GM13977 (cell line): ENCODE results near the gene REEP3.

Source experiments
- DNase-seq: peaks from one replicate; pipeline ENCODE4 v3.0.0; 2012; ENCODE audit warnings: low spot score
- CTCF ChIP-seq: IDR thresholded peaks from 2 replicates; pipeline ENCODE4 v1.5.1; 2012; ENCODE audit warnings: mild to moderate bottlenecking, control low read depth; ENCODE audit not compliant: insufficient read depth; ENCODE audit errors: extremely low read depth, missing control alignments
- in situ Hi-C: fragments of 300-500 bp; cut with MboI; formaldehyde crosslinking; loops from one replicate; pipeline ENCODE4 v1.12.0; 2022; ENCODE audit warnings: low sequenced_read_pairs, low pct_unique_long_range_greater_than_20kb, mixed read lengths, inconsistent platforms; ENCODE audit not compliant: unreplicated experiment

Gene REEP3

DNA sequence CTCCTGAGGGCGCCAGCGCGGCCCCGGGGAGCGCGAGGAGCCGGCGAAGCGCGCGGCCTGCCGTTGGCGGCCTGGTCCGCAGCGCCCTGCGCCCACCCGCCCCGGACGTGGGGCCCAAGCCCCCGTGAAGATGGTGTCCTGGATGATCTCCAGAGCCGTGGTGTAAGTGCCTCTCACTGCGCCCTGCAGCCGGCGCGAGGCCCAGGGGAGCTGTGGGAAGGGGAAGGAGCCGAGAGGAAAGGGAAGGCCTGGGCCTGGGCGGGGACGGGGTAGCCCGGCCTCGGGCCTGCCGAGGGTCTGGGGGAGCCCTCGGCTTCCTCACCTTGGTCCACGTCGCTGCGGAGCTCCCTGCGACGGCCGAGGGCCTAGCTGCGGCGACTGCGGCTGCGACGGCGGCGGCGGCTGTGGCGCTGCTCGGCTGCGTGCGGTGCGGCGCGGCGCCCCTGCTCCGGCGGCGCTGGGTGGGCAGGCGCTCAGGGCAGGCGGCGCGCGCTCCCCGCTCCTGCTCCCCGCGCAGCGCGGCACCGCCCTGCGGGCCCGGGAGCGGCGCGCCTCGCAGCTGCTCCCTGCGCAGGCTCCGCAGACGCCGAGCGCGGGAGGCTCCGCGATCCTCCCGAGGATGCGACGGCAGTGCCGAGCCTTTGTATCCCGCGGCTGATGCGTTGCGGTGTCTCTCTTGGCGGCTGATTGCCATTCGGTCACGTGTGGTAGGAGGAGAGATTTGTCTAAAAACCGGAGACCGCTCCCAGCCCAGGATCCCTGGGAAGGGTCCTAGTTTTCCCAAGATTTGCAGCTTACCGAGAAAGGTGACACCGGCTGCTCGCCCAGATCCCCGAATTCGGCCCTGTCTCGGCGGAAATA lies 445 bp downstream of the REEP3 start:
- in situ Hi-C loops: no loop called here
- DNase-seq: peak; percentile 84
- no peak for TF ChIP-seq CTCF

DNA sequence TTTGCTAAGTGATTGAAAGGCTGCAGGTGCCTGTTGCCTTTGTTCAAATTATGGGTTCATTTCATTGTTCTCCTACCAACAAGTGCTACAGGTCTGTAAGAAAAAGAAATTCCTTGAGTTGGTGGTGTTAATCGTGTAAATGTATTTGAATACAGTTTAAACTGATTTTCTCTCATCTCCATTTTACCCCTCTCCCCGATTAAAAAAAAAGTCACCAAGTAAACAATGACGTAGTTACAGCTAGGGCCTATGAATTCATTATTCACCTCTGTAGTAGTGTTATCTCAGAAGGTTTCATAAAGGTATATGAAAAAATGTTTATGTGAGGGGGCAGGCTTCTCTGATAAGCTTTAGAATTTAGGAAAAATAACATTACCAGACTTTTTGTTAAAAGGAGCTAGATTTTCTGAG lies 1.1 kb downstream of the REEP3 start:
- no peak for TF ChIP-seq CTCF
- DNase-seq: peak; percentile 49
- in situ Hi-C loops: no loop called here

DNA sequence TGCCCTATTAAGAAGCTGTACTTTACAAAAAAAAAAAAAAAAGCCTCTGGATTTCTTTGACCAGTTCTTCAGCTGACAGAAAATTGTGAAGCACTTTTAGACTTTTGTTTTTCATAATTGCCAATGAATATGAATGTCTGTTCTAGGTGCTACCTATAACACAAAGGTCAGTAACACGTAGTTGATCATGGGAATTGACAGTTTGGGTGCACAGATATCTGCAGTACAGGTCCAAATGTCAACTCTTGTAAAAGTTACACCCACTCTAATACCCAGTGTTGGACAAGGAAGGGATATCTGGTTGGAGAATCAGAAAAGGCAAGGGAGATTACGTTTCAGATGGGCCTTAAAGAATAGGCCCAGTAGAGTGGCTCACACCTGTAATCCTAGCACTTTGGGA lies 1.8 kb downstream of the REEP3 start:
- no peak for DNase-seq
- in situ Hi-C loops: no loop called here
- no peak for TF ChIP-seq CTCF

GRCh38 chr10:63525021-63525420 lies 3.8 kb downstream of the REEP3 start:
- DNase-seq: no peak
- no peak for TF ChIP-seq CTCF
- in situ Hi-C loops: no loop called here

DNA sequence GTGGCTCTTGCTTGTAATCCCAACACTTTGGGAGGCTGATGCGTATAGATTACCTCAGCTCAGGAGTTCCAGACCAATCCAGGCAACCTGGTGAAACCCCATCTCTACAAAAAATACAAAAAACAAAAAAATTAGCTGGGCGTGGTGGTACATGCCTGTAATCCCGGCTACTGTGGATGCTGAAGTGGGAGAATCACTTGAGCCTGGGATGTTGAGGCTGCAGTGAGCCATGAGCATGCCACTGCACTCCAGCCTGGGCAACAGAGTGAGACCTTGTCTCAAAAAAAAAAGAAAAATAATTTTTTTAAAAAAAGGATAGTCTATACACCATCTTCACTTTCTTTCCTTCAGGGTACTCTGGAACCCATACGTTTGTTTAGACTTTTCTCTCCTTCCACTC lies 6.2 kb downstream of the REEP3 start:
- in situ Hi-C loops: no loop called here
- DNase-seq: no peak
- no peak for TF ChIP-seq CTCF

GRCh38 chr10:63528084-63528744 lies 7.0 kb downstream of the REEP3 start:
- no peak for TF ChIP-seq CTCF
- DNase-seq: no peak
- in situ Hi-C loops: no loop called here
